ENCODE results near the gene DOK7. TPM values are rescaled to one million over a fixed set of nuclear protein-coding genes. Genes with fewer than 3 reads are reported as not detected.

DOK7 gene
- total RNA-seq, 2 experiments from 2014 or later: not detected

GRCh38 chr4:3513807-3514206 lies 50.7 kb downstream of the DOK7 start:
- Mint-ChIP-seq H3K36me3 (ENCODE audit: low read depth) (peaks cover 45% of the 10 kb centered on the region), H3K27ac (no peak overlapping the region), H3K4me1 (peaks cover under 1% of the 10 kb centered on the region), H3K27me3 (no peaks in the 10 kb centered on the region), H3K9me3 (no peaks in the 10 kb centered on the region), H3K4me3 (no peak overlapping the region)
- POLR2A ChIA-PET: no interaction called here
- no peak for DNase-seq
- CTCF ChIA-PET: interaction anchor here (1.8 kb wide), 1 partner anchor 15 kb away, joined by 4 read pairs; no protein-coding TSS in a partner anchor

- POLR2A ChIA-PET: no interaction called here
- H3K4me3 Mint-ChIP-seq: no peak overlapping the region
- peaks cover 43% of the 10 kb centered on the region for H3K36me3 Mint-ChIP-seq (ENCODE audit: low read depth)
- H3K27ac Mint-ChIP-seq: no peak overlapping the region
- H3K4me1 Mint-ChIP-seq: no peaks in the 10 kb centered on the region
- H3K9me3 Mint-ChIP-seq: no peaks in the 10 kb centered on the region
- CTCF ChIA-PET: interaction anchor here (0.8 to 1.8 kb wide), 3 partner anchors 11 to 34 kb away, joined by 3 to 4 read pairs (median 4); no protein-coding TSS in a partner anchor
- no peaks in the 10 kb centered on the region for H3K27me3 Mint-ChIP-seq
- no peak for DNase-seq
Measured at GRCh38 chr4:3514221-3514780, 51.2 kb downstream of the DOK7 start.

GRCh38 chr4:3514806-3515501 lies 51.8 kb downstream of the DOK7 start:
- H3K9me3 Mint-ChIP-seq: no peaks in the 10 kb centered on the region
- ChIA-PET POLR2A (no interaction called here), CTCF (interaction anchor here (0.8 to 1.8 kb wide), 3 partner anchors 12 to 34 kb away, joined by 3 to 4 read pairs (median 4); no protein-coding TSS in a partner anchor)
- no peaks in the 10 kb centered on the region for H3K4me1 Mint-ChIP-seq
- peaks cover 43% of the 10 kb centered on the region for H3K36me3 Mint-ChIP-seq (ENCODE audit: low read depth)
- H3K27me3 Mint-ChIP-seq: no peaks in the 10 kb centered on the region
- peak overlapping the region; percentile 41 for H3K27ac Mint-ChIP-seq
- DNase-seq: no peak
- no peak overlapping the region for H3K4me3 Mint-ChIP-seq

- Mint-ChIP-seq H3K9me3 (no peaks in the 10 kb centered on the region), H3K4me3 (no peak overlapping the region), H3K27me3 (no peaks in the 10 kb centered on the region), H3K36me3 (ENCODE audit: low read depth) (peaks cover 39% of the 10 kb centered on the region), H3K4me1 (no peaks in the 10 kb centered on the region), H3K27ac (no peak overlapping the region)
- ChIA-PET CTCF (interaction anchor here (1.5 kb wide), 1 partner anchor 13 kb away, joined by 4 read pairs; no protein-coding TSS in a partner anchor), POLR2A (no interaction called here)
- DNase-seq: no peak
Measured at GRCh38 chr4:3515646-3516045, 52.5 kb downstream of the DOK7 start.

GRCh38 chr4:3516061-3516835 lies 53.1 kb downstream of the DOK7 start:
- peaks cover 35% of the 10 kb centered on the region for H3K36me3 Mint-ChIP-seq (ENCODE audit: low read depth)
- ChIA-PET POLR2A (no interaction called here), CTCF (no interaction called here)
- H3K27ac Mint-ChIP-seq: no peak overlapping the region
- H3K9me3 Mint-ChIP-seq: no peaks in the 10 kb centered on the region
- H3K4me1 Mint-ChIP-seq: no peaks in the 10 kb centered on the region
- no peak for DNase-seq
- H3K4me3 Mint-ChIP-seq: no peak overlapping the region
- no peaks in the 10 kb centered on the region for H3K27me3 Mint-ChIP-seq

GRCh38 chr4:3516836-3517730 lies 54.0 kb downstream of the DOK7 start:
- H3K27me3 Mint-ChIP-seq: no peaks in the 10 kb centered on the region
- CTCF ChIA-PET: interaction anchor here (1.2 kb wide), 1 partner anchor 10 kb away, joined by 3 read pairs; no protein-coding TSS in a partner anchor
- H3K36me3 Mint-ChIP-seq (ENCODE audit: low read depth): peaks cover 34% of the 10 kb centered on the region
- POLR2A ChIA-PET: no interaction called here
- H3K9me3 Mint-ChIP-seq: no peaks in the 10 kb centered on the region
- H3K27ac Mint-ChIP-seq: peak overlapping the region; percentile 25
- H3K4me1 Mint-ChIP-seq: no peaks in the 10 kb centered on the region
- H3K4me3 Mint-ChIP-seq: no peak overlapping the region
- DNase-seq: no peak

GRCh38 chr4:3517731-3518510 lies 54.8 kb downstream of the DOK7 start:
- ChIA-PET CTCF (interaction anchor here (1.2 kb wide), 1 partner anchor 9 kb away, joined by 3 read pairs; no protein-coding TSS in a partner anchor), POLR2A (no interaction called here)
- Mint-ChIP-seq H3K27ac (no peak overlapping the region), H3K4me3 (no peak overlapping the region), H3K9me3 (no peaks in the 10 kb centered on the region), H3K36me3 (ENCODE audit: low read depth) (peaks cover 26% of the 10 kb centered on the region), H3K4me1 (no peaks in the 10 kb centered on the region), H3K27me3 (no peaks in the 10 kb centered on the region)
- no peak for DNase-seq

GRCh38 chr4:3518511-3518880 lies 55.4 kb downstream of the DOK7 start:
- Mint-ChIP-seq H3K4me3 (no peak overlapping the region), H3K27ac (no peak overlapping the region), H3K27me3 (no peaks in the 10 kb centered on the region), H3K9me3 (no peaks in the 10 kb centered on the region), H3K4me1 (no peaks in the 10 kb centered on the region), H3K36me3 (ENCODE audit: low read depth) (peaks cover 25% of the 10 kb centered on the region)
- DNase-seq: no peak
- ChIA-PET POLR2A (no interaction called here), CTCF (interaction anchor here (1.2 to 1.3 kb wide), 2 partner anchors 9 to 27 kb away, joined by 3 to 4 read pairs; no protein-coding TSS in a partner anchor)

- H3K4me3 Mint-ChIP-seq: no peak overlapping the region
- no peaks in the 10 kb centered on the region for H3K4me1 Mint-ChIP-seq
- H3K27me3 Mint-ChIP-seq: no peaks in the 10 kb centered on the region
- CTCF ChIA-PET: interaction anchor here (1.3 kb wide), 1 partner anchor 27 kb away, joined by 4 read pairs; no protein-coding TSS in a partner anchor
- no peak overlapping the region for H3K27ac Mint-ChIP-seq
- H3K9me3 Mint-ChIP-seq: no peaks in the 10 kb centered on the region
- peaks cover 24% of the 10 kb centered on the region for H3K36me3 Mint-ChIP-seq (ENCODE audit: low read depth)
- POLR2A ChIA-PET: no interaction called here
- DNase-seq: no peak
Measured at GRCh38 chr4:3518941-3519340, 55.8 kb downstream of the DOK7 start.

- POLR2A ChIA-PET: no interaction called here
- no peak overlapping the region for H3K27ac Mint-ChIP-seq
- peaks cover 22% of the 10 kb centered on the region for H3K36me3 Mint-ChIP-seq (ENCODE audit: low read depth)
- H3K9me3 Mint-ChIP-seq: no peaks in the 10 kb centered on the region
- no peaks in the 10 kb centered on the region for H3K27me3 Mint-ChIP-seq
- CTCF ChIA-PET: interaction anchor here (1.3 kb wide), 1 partner anchor 28 kb away, joined by 4 read pairs; no protein-coding TSS in a partner anchor
- DNase-seq: no peak
- H3K4me3 Mint-ChIP-seq: no peak overlapping the region
- no peaks in the 10 kb centered on the region for H3K4me1 Mint-ChIP-seq
Measured at GRCh38 chr4:3519468-3520264, 56.6 kb downstream of the DOK7 start.

- H3K4me3 Mint-ChIP-seq: no peak overlapping the region
- H3K9me3 Mint-ChIP-seq: no peaks in the 10 kb centered on the region
- no peaks in the 10 kb centered on the region for H3K4me1 Mint-ChIP-seq
- DNase-seq: no peak
- CTCF ChIA-PET: no interaction called here
- peaks cover 25% of the 10 kb centered on the region for H3K36me3 Mint-ChIP-seq (ENCODE audit: low read depth)
- no peak overlapping the region for H3K27ac Mint-ChIP-seq
- H3K27me3 Mint-ChIP-seq: no peaks in the 10 kb centered on the region
- POLR2A ChIA-PET: no interaction called here
Measured at GRCh38 chr4:3520276-3520675, 57.2 kb downstream of the DOK7 start.

Data from activated CD4-positive, alpha-beta T cell treated with anti-CD3 and anti-CD28 coated beads, Interleukin-2, amount 10 ng/mL, durations not matched to agents 7 days and 5 days (primary cell).